HepG2 (cell line): ENCODE measurements around the gene ADSS1. TPM values are rescaled to one million over a fixed set of nuclear protein-coding genes. Genes with fewer than 3 reads are reported as not detected.

Experiments used
- CHD4 ChIP-seq: fragments of 200-600 bp; sonication (generic); IDR thresholded peaks from 2 replicates; pipeline ENCODE4 v1.7.0; 2017; ENCODE audit warnings: mild to moderate bottlenecking, low read length, borderline replicate concordance
- GATAD2A ChIP-seq: IDR thresholded peaks from 2 replicates; pipeline ENCODE4 v1.6.1; 2016
- MLLT10 ChIP-seq: sonication (generic); formaldehyde crosslinking; IDR thresholded peaks from 2 replicates; pipeline ENCODE4 v1.4.0; 2020; ENCODE audit warnings: missing genetic modification reagents
- MTA1 ChIP-seq: sonication (generic); formaldehyde crosslinking; IDR thresholded peaks from 2 replicates; pipeline ENCODE4 v1.4.0; 2020; ENCODE audit warnings: missing genetic modification reagents, mild to moderate bottlenecking, borderline replicate concordance
- NFE2L1 ChIP-seq: sonication (generic); formaldehyde crosslinking; IDR thresholded peaks from 2 replicates; pipeline ENCODE4 v1.4.0; 2020; ENCODE audit warnings: missing genetic modification reagents, mild to moderate bottlenecking, borderline replicate concordance
- NR3C1 ChIP-seq: sonication (generic); formaldehyde crosslinking; IDR thresholded peaks from 2 replicates; pipeline ENCODE4 v1.4.0; 2020; ENCODE audit warnings: missing genetic modification reagents
- POGZ ChIP-seq: sonication (generic); formaldehyde crosslinking; IDR thresholded peaks from 2 replicates; pipeline ENCODE4 v1.4.0; 2020; ENCODE audit warnings: mild to moderate bottlenecking, missing genetic modification reagents
- RARA ChIP-seq: IDR thresholded peaks from 2 replicates; pipeline ENCODE4 v1.6.1; 2016; ENCODE audit warnings: missing genetic modification reagents, missing compliant biosample characterization
- RBAK ChIP-seq: sonication (generic); formaldehyde crosslinking; IDR thresholded peaks from 2 replicates; pipeline ENCODE4 v1.5.1; 2020; ENCODE audit warnings: mild to moderate bottlenecking, missing genetic modification reagents
- SAP130 ChIP-seq: IDR thresholded peaks from 2 replicates; pipeline ENCODE4 v1.6.1; 2016; ENCODE audit warnings: low read depth
- SOX6 ChIP-seq, 2 experiments: fragments of 450-650 bp in 1 of 2; sonication (generic) in 1 of 2; formaldehyde crosslinking in 1 of 2; IDR thresholded peaks; 2 replicates each; pipeline versions ENCODE4 v1.4.0 to v1.6.1; 2017 to 2020; ENCODE audit warnings: antibody characterized with exemption in 1 of 2, mild to moderate bottlenecking in 1 of 2, missing genetic modification reagents in 1 of 2
- SYNCRIP ChIP-seq: fragments of 200-400 bp; formaldehyde crosslinking; IDR thresholded peaks from 2 replicates; pipeline ENCODE4 v1.6.1; 2018; ENCODE audit warnings: mild to moderate bottlenecking, low read depth, low read length; ENCODE audit not compliant: insufficient read depth
- TCF7 ChIP-seq: sonication (generic); IDR thresholded peaks from 2 replicates; pipeline ENCODE4 v1.6.1; 2016; ENCODE audit warnings: antibody characterized with exemption, low read depth
- TRIM22 ChIP-seq: fragments of 450-650 bp; IDR thresholded peaks from 2 replicates; pipeline ENCODE4 v1.6.1; 2017
- ZBTB40 ChIP-seq, 2 experiments: fragments of 450-650 bp in 1 of 2; sonication (generic) in 1 of 2; formaldehyde crosslinking in 1 of 2; IDR thresholded peaks; 2 replicates each; pipeline versions ENCODE4 v1.6.1 to v1.8.0; 2016 to 2022; ENCODE audit warnings: antibody characterized with exemption in 1 of 2, mild to moderate bottlenecking in 1 of 2, missing genetic modification reagents in 1 of 2
- ZNF124 ChIP-seq: sonication (generic); formaldehyde crosslinking; IDR thresholded peaks from 2 replicates; pipeline ENCODE4 v1.4.0; 2020; ENCODE audit warnings: missing genetic modification reagents
- ZNF225 ChIP-seq: sonication (generic); formaldehyde crosslinking; IDR thresholded peaks from 2 replicates; pipeline ENCODE4 v1.4.0; 2020; ENCODE audit warnings: mild to moderate bottlenecking, missing genetic modification reagents
- ZNF354B ChIP-seq: sonication (generic); formaldehyde crosslinking; IDR thresholded peaks from 2 replicates; pipeline ENCODE4 v1.8.0; 2022; ENCODE audit warnings: mild to moderate bottlenecking, missing genetic modification reagents
- ZNF543 ChIP-seq: sonication (generic); formaldehyde crosslinking; IDR thresholded peaks from 2 replicates; pipeline ENCODE4 v1.4.0; 2020; ENCODE audit warnings: mild to moderate bottlenecking, missing genetic modification reagents
- ZNF878 ChIP-seq: sonication (generic); formaldehyde crosslinking; IDR thresholded peaks from 2 replicates; pipeline ENCODE4 v1.8.1; 2023; ENCODE audit warnings: mild to moderate bottlenecking, missing genetic modification reagents, moderate library complexity
- polyA plus RNA-seq, 8 experiments: library from polyadenylated mRNA; depleted of rRNA in 3 of 8; stranded (reverse) in 7 of 8; unstranded in 1 of 8; fragments of >200 nt; fragmentation: Illumina TruSeq in 4 of 8; extraction: Trizol in 4 of 8; gene quantifications; 2 replicates each; pipeline versions ENCODE4 v1.2.1 to v1.2.3, GENCODE V29; 2011 to 2016; ENCODE audit warnings: low read depth in 4 of 8, missing spikeins in 1 of 8, mixed read lengths in 1 of 8; ENCODE audit not compliant: insufficient read depth in 1 of 8
- total RNA-seq, 5 experiments: library from RNA; depleted of rRNA; stranded (reverse); fragments of >200 nt; fragmentation: Illumina TruSeq; extraction: Trizol; gene quantifications; 2 replicates each; pipeline ENCODE4 v1.2.3, GENCODE V29; 2016; ENCODE audit warnings: low read depth in 1 of 5

Gene ADSS1
- total and polyA plus RNA-seq, 2 of the 13 experiments (the other 11 are each of a cell fraction or from before 2014, with no cell fraction given), result 1.0 to 36.7 TPM

- peak; percentile 95 for TF ChIP-seq ZNF878 (CRISPR knock-in tag)
- peak; percentile 40; the same call in 1 of the 2 replicates for TF ChIP-seq ZNF124 (CRISPR knock-in tag)
- TF ChIP-seq RARA (CRISPR knock-in tag), result peak; percentile 62
- TF ChIP-seq CHD4, result no peak
- TF ChIP-seq ZNF543 (CRISPR knock-in tag), result peak; percentile 15; the same call in 1 of the 2 replicates
- peak; percentile 46; the same call in 1 of the 2 replicates for TF ChIP-seq MTA1 (CRISPR knock-in tag)
- TF ChIP-seq RBAK (CRISPR knock-in tag), result peak; percentile 43; the same call in 1 of the 2 replicates
- no peak for TF ChIP-seq MLLT10 (CRISPR knock-in tag)
- TF ChIP-seq GATAD2A (CRISPR knock-in tag), result no peak
- TF ChIP-seq NR3C1 (CRISPR knock-in tag), result no peak
- TF ChIP-seq SAP130 (CRISPR knock-in tag), result peak; percentile 87
- no peak for TF ChIP-seq TCF7
- TF ChIP-seq ZNF354B (CRISPR knock-in tag), result no peak
- TF ChIP-seq ZBTB40 (IDR thresholded peaks at IDR 0.05), result no peak
- no peak for TF ChIP-seq ZBTB40 (CRISPR knock-in tag; IDR thresholded peaks at IDR 0.05)
- no peak for TF ChIP-seq SOX6 (IDR thresholded peaks at IDR 0.05)
- peak; percentile 13 for TF ChIP-seq SOX6 (CRISPR knock-in tag; IDR thresholded peaks at IDR 0.05)
- peak; percentile 62; the same call in 1 of the 2 replicates for TF ChIP-seq POGZ (CRISPR knock-in tag)
- no peak for TF ChIP-seq SYNCRIP
- TF ChIP-seq NFE2L1 (CRISPR knock-in tag), result peak; percentile 75; the same call in 1 of the 2 replicates
- TF ChIP-seq ZNF225 (CRISPR knock-in tag), result peak; percentile 70; the same call in 1 of the 2 replicates
- TF ChIP-seq TRIM22, result no peak
Observed at GRCh38 chr14:104752735-104753527, 28.9 kb downstream of the ADSS1 start, which contains the start of gene SIVA1 (continued).
